ENCODE results near the gene DPM3.

DNA sequence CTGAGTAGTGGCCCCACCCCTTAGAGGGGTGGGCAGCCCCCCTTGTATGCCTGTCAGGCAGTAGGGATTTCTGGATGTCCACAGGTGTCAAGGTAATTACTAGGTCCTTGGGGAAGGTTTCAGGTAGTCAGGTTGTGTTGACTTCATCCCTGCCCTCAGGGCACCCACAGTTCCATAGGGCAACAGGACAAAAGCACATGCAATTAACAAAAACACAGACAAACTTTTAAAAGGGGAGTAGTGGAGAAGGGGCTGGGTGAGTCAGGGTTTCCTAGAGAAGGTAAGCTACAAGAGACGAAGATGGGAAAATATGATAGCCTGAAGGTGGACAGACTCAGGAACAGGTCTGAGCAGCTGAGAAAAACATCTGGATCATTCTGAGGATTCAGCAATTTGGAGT, 18.7 kb upstream of the DPM3 start:
- TF ChIP-seq, protein P1, sequence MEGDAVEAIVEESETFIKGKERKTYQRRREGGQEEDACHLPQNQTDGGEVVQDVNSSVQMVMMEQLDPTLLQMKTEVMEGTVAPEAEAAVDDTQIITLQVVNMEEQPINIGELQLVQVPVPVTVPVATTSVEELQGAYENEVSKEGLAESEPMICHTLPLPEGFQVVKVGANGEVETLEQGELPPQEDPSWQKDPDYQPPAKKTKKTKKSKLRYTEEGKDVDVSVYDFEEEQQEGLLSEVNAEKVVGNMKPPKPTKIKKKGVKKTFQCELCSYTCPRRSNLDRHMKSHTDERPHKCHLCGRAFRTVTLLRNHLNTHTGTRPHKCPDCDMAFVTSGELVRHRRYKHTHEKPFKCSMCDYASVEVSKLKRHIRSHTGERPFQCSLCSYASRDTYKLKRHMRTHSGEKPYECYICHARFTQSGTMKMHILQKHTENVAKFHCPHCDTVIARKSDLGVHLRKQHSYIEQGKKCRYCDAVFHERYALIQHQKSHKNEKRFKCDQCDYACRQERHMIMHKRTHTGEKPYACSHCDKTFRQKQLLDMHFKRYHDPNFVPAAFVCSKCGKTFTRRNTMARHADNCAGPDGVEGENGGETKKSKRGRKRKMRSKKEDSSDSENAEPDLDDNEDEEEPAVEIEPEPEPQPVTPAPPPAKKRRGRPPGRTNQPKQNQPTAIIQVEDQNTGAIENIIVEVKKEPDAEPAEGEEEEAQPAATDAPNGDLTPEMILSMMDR (IDR thresholded peaks at IDR 0.05), result no peak
- no peak for TF ChIP-seq EZH2 (IDR thresholded peaks at IDR 0.05; ENCODE audit: borderline replicate concordance, insufficient read depth, low read depth, low read length, poor library complexity, severe bottlenecking)

Data from B cell (primary cell).